ENCODE results near the gene PRKG1.

The PRKG1 gene

GRCh38 chr10:51095444-51095843 is 21.2 kb downstream of the PRKG1 start:
- TF ChIP-seq CREB1 (IDR thresholded peaks at IDR 0.05; ENCODE audit: low read depth) = no peak
- no peak for TF ChIP-seq REST (IDR thresholded peaks at IDR 0.05; ENCODE audit: low read depth)
- TF ChIP-seq NFIC (IDR thresholded peaks at IDR 0.05) = no peak
- TF ChIP-seq TEAD4 (IDR thresholded peaks at IDR 0.05) = no peak
- no peak for TF ChIP-seq EGR1 (IDR thresholded peaks at IDR 0.05)
- no peak for TF ChIP-seq ZBTB7A (IDR thresholded peaks at IDR 0.05; ENCODE audit: low read depth)
- no peak for TF ChIP-seq TAF1 (IDR thresholded peaks at IDR 0.05; ENCODE audit: low read depth)
- no peak for TF ChIP-seq USF1 (IDR thresholded peaks at IDR 0.05)
- TF ChIP-seq RAD21 (IDR thresholded peaks at IDR 0.05; ENCODE audit: low read depth) = no peak

DNA sequence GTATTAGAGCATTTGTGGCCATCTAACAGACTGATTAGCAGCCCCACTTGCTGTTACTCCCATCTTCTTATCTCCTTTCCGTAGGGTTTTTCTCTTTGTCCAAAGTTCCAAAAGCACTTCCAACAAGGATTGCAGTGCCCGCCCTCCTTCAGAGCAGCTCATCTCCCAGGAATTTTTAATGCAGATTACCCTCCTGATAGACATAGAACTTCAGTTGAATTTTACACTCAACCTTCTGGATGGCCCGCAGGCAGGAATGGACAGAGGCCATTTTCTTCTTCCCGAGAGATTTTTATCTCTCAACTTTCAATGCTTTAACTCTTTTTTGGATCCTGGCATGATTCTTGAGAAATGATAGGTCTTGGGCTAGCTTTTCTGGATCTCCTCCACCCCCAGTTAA is 23.3 kb downstream of the PRKG1 start:
- TF ChIP-seq TCF12 (IDR thresholded peaks at IDR 0.05; ENCODE audit: low read depth) (no peak), REST (IDR thresholded peaks at IDR 0.05; ENCODE audit: low read depth) (no peak), NFIC (IDR thresholded peaks at IDR 0.05) (no peak), TAF1 (IDR thresholded peaks at IDR 0.05; ENCODE audit: low read depth) (no peak), CREB1 (IDR thresholded peaks at IDR 0.05; ENCODE audit: low read depth) (no peak), RAD21 (IDR thresholded peaks at IDR 0.05; ENCODE audit: low read depth) (no peak), YY1 (IDR thresholded peaks at IDR 0.05; ENCODE audit: low read depth) (no peak), EGR1 (IDR thresholded peaks at IDR 0.05) (no peak), TEAD4 (IDR thresholded peaks at IDR 0.05) (no peak), FOXM1 (IDR thresholded peaks at IDR 0.05; ENCODE audit: borderline replicate concordance, low read depth) (no peak), USF1 (IDR thresholded peaks at IDR 0.05) (no peak), ZBTB7A (IDR thresholded peaks at IDR 0.05; ENCODE audit: low read depth) (no peak), EP300 (IDR thresholded peaks at IDR 0.05; ENCODE audit: borderline replicate concordance) (no peak), CEBPB (IDR thresholded peaks at IDR 0.05) (no peak)
- TF ChIP-seq, protein P1, sequence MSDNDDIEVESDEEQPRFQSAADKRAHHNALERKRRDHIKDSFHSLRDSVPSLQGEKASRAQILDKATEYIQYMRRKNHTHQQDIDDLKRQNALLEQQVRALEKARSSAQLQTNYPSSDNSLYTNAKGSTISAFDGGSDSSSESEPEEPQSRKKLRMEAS (IDR thresholded peaks at IDR 0.05) = no peak

DNA sequence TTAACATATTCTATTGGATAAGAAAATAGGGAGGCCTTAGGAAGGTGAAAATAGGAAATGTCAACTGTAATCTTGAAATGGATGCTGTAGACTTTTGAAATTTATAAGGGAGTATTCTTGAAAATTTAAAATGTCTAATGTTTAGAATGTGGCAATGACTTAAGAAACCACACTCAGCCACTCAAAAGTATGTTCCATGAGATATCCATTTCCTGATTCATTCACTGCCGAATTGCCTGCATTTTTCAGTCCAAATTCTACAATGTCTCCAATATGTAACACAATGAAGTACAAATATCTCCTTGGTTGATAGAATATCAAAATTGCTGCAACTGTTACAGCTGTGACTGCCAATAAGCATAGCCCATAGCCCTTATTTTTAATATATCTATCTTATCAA is 25.9 kb downstream of the PRKG1 start:
- TF ChIP-seq NFIC (IDR thresholded peaks at IDR 0.05) (no peak), TAF1 (IDR thresholded peaks at IDR 0.05; ENCODE audit: low read depth) (no peak), FOXM1 (IDR thresholded peaks at IDR 0.05; ENCODE audit: borderline replicate concordance, low read depth) (no peak), TCF12 (IDR thresholded peaks at IDR 0.05; ENCODE audit: low read depth) (no peak), CEBPB (IDR thresholded peaks at IDR 0.05) (no peak), USF1 (IDR thresholded peaks at IDR 0.05) (no peak)
- TF ChIP-seq, protein P1 (IDR thresholded peaks at IDR 0.05) = no peak

- no peak for TF ChIP-seq YY1 (IDR thresholded peaks at IDR 0.05; ENCODE audit: low read depth)
- TF ChIP-seq CEBPB (IDR thresholded peaks at IDR 0.05) = no peak
- no peak for TF ChIP-seq TAF1 (IDR thresholded peaks at IDR 0.05; ENCODE audit: low read depth)
- TF ChIP-seq REST (IDR thresholded peaks at IDR 0.05; ENCODE audit: low read depth) = no peak
- TF ChIP-seq TCF12 (IDR thresholded peaks at IDR 0.05; ENCODE audit: low read depth) = no peak
- no peak for TF ChIP-seq NFIC (IDR thresholded peaks at IDR 0.05)
- no peak for TF ChIP-seq EP300 (IDR thresholded peaks at IDR 0.05; ENCODE audit: borderline replicate concordance)
- TF ChIP-seq RAD21 (IDR thresholded peaks at IDR 0.05; ENCODE audit: low read depth) = no peak
- TF ChIP-seq FOXM1 (IDR thresholded peaks at IDR 0.05; ENCODE audit: borderline replicate concordance, low read depth) = no peak
- no peak for TF ChIP-seq EGR1 (IDR thresholded peaks at IDR 0.05)
- TF ChIP-seq CREB1 (IDR thresholded peaks at IDR 0.05; ENCODE audit: low read depth) = no peak
- TF ChIP-seq, protein P1 (IDR thresholded peaks at IDR 0.05) = no peak
- no peak for TF ChIP-seq ZBTB7A (IDR thresholded peaks at IDR 0.05; ENCODE audit: low read depth)
- TF ChIP-seq TEAD4 (IDR thresholded peaks at IDR 0.05) = no peak
- TF ChIP-seq USF1 (IDR thresholded peaks at IDR 0.05) = no peak
These were observed 29.4 kb downstream of the PRKG1 start for GRCh38 chr10:51103554-51104217.

Measured in Ishikawa (cell line).